HUES48 (cell line): Measurements from ENCODE around the gene ZIC5.

Source experiments
- H3K27ac ChIP-seq: one replicate; pipeline ENCODE4 v1.7.0; 2013; ENCODE audit warnings: low read depth, low read length, inconsistent platforms
- H3K27me3 ChIP-seq: 2 replicates; pipeline ENCODE4 v1.6.1; 2013; ENCODE audit warnings: mild to moderate bottlenecking, low read length; ENCODE audit not compliant: control insufficient read depth, insufficient read depth
- H3K36me3 ChIP-seq: 2 replicates; pipeline ENCODE4 v1.6.1; 2013; ENCODE audit warnings: low read length; ENCODE audit not compliant: control insufficient read depth, insufficient read depth
- H3K4me1 ChIP-seq: 2 replicates; pipeline ENCODE4 v1.6.1; 2013; ENCODE audit warnings: mild to moderate bottlenecking, low read length; ENCODE audit not compliant: control insufficient read depth, insufficient read depth
- H3K4me3 ChIP-seq: 2 replicates; pipeline ENCODE4 v1.5.1; 2013; ENCODE audit warnings: mild to moderate bottlenecking, low read depth, low read length
- H3K9ac ChIP-seq: 2 replicates; pipeline ENCODE4 v1.6.1; 2013; ENCODE audit warnings: mild to moderate bottlenecking, low read depth, low read length, moderate library complexity
- H3K9me3 ChIP-seq: 2 replicates; pipeline ENCODE4 v1.6.1; 2013; ENCODE audit warnings: low read length; ENCODE audit not compliant: control insufficient read depth, insufficient read depth

ZIC5 gene

GRCh38 chr13:99985886-99986527, 14.4 kb upstream of the ZIC5 start:
- Histone ChIP-seq H3K9me3 (no peaks in the 10 kb centered on the region), H3K9ac (peak overlapping the region; percentile 39), H3K4me3 (peak overlapping the region; percentile 56), H3K36me3 (peaks cover 38% of the 10 kb centered on the region), H3K27me3 (peaks cover 82% of the 10 kb centered on the region), H3K4me1 (peaks cover 43% of the 10 kb centered on the region), H3K27ac (peak overlapping the region; percentile 71)

GRCh38 chr13:99985241-99985874, 13.8 kb upstream of the ZIC5 start:
- Histone ChIP-seq H3K4me1 (peaks cover 39% of the 10 kb centered on the region), H3K9ac (peak overlapping the region; percentile 89; the same call in 1 of the 2 replicates), H3K27me3 (peaks cover 75% of the 10 kb centered on the region), H3K4me3 (peak overlapping the region; percentile 88), H3K9me3 (no peaks in the 10 kb centered on the region), H3K36me3 (peaks cover 38% of the 10 kb centered on the region), H3K27ac (peak overlapping the region; percentile 98)

- Histone ChIP-seq H3K36me3 (peaks cover 38% of the 10 kb centered on the region), H3K4me1 (peaks cover 33% of the 10 kb centered on the region), H3K27ac (peak overlapping the region; percentile 98), H3K9me3 (no peaks in the 10 kb centered on the region), H3K9ac (peak overlapping the region; percentile 89), H3K4me3 (peak overlapping the region; percentile 88), H3K27me3 (peaks cover 68% of the 10 kb centered on the region)
These were observed 13.1 kb upstream of the ZIC5 start for GRCh38 chr13:99984461-99985240.

GRCh38 chr13:99983499-99984401, 12.2 kb upstream of the ZIC5 start:
- H3K9ac ChIP-seq, result peak overlapping the region; percentile 89
- peaks cover 38% of the 10 kb centered on the region for H3K36me3 ChIP-seq
- H3K4me3 ChIP-seq, result peak overlapping the region; percentile 88
- H3K9me3 ChIP-seq, result no peaks in the 10 kb centered on the region
- H3K4me1 ChIP-seq, result peaks cover 31% of the 10 kb centered on the region
- H3K27ac ChIP-seq, result peak overlapping the region; percentile 98
- H3K27me3 ChIP-seq, result peaks cover 61% of the 10 kb centered on the region

GRCh38 chr13:99982731-99983498, 11.3 kb upstream of the ZIC5 start:
- H3K4me1 ChIP-seq, result peaks cover 34% of the 10 kb centered on the region
- peak overlapping the region; percentile 88 for H3K4me3 ChIP-seq
- H3K27me3 ChIP-seq, result peaks cover 61% of the 10 kb centered on the region
- no peaks in the 10 kb centered on the region for H3K9me3 ChIP-seq
- H3K27ac ChIP-seq, result peak overlapping the region; percentile 98
- H3K36me3 ChIP-seq, result peaks cover 38% of the 10 kb centered on the region
- H3K9ac ChIP-seq, result peak overlapping the region; percentile 89

- Histone ChIP-seq H3K4me1 (peaks cover 32% of the 10 kb centered on the region), H3K36me3 (peaks cover 38% of the 10 kb centered on the region), H3K4me3 (peak overlapping the region; percentile 88), H3K27me3 (peaks cover 61% of the 10 kb centered on the region), H3K9me3 (no peaks in the 10 kb centered on the region), H3K27ac (peak overlapping the region; percentile 98), H3K9ac (peak overlapping the region; percentile 89)
These were observed 10.6 kb upstream of the ZIC5 start for GRCh38 chr13:99982036-99982730.

- peak within 1 kb of the TSS; percentile 88 for H3K4me3 ChIP-seq
- H3K27ac ChIP-seq, result peak within 1 kb of the TSS; percentile 98
- peak within 1 kb of the TSS; percentile 89 for H3K9ac ChIP-seq
These were observed 10.1 kb upstream of the ZIC5 start, which contains the start of gene ZIC2 for GRCh38 chr13:99981735-99982035. TSS of gene ZIC2 (plus strand) at chr13:99981784. CDS start at chr13:99982065, 281 bp downstream.

GRCh38 chr13:99980824-99981734, 9.5 kb upstream of the ZIC5 start:
- H3K9me3 ChIP-seq, result no peaks in the 10 kb centered on the region

More at GRCh38 chr13:99981735-99982035, 10.1 kb upstream of the ZIC5 start, which contains the start of gene ZIC2:
- H3K4me1 ChIP-seq, result peaks cover 32% of the 10 kb centered on the region
- peaks cover 61% of the 10 kb centered on the region for H3K27me3 ChIP-seq
- H3K9me3 ChIP-seq, result no peaks in the 10 kb centered on the region
- H3K36me3 ChIP-seq, result peaks cover 36% of the 10 kb centered on the region

More at GRCh38 chr13:99980824-99981734, 9.5 kb upstream of the ZIC5 start:
- Histone ChIP-seq H3K4me3 (peak overlapping the region; percentile 88), H3K9ac (peak overlapping the region; percentile 79; the same call in 1 of the 2 replicates), H3K27me3 (peaks cover 61% of the 10 kb centered on the region), H3K4me1 (peaks cover 32% of the 10 kb centered on the region), H3K36me3 (peaks cover 30% of the 10 kb centered on the region), H3K27ac (peak overlapping the region; percentile 98)
